Ascending aorta (tissue), 2 donors: ENCODE data around the gene CATSPER3. TPM values are rescaled to one million over a fixed set of nuclear protein-coding genes. Genes with fewer than 3 reads are reported as not detected.
"Not testable (repeated sequence)": the region's sequence is repeated elsewhere in the genome, so short reads cannot be mapped to it uniquely, and the experiment has no call there.

Experiments used
- DNase-seq, 2 donors: peaks; one replicate each; pipeline ENCODE4 v3.0.0-alpha.2; 2019; ENCODE audit warnings: low spot score in 2 of 2
- H3K27ac ChIP-seq, 2 donors: fragments of 200-600 bp; sonication (generic); one replicate each; pipeline ENCODE4 v1.5.1; 2016 to 2017; ENCODE audit warnings: mild to moderate bottlenecking in 1 of 2
- H3K27me3 ChIP-seq: fragments of 200-600 bp; sonication (generic); one replicate; pipeline ENCODE4 v1.5.1; 2017
- H3K36me3 ChIP-seq, 2 donors: fragments of 200-600 bp; sonication (generic); one replicate each; pipeline ENCODE4 v1.5.1; 2016
- H3K4me1 ChIP-seq, 2 donors: fragments of 200-600 bp; sonication (generic); one replicate each; pipeline ENCODE4 v1.5.1; 2016 to 2017; ENCODE audit warnings: mild to moderate bottlenecking in 1 of 2
- H3K4me3 ChIP-seq, 2 donors: fragments of 200-600 bp; sonication (generic); one replicate each; pipeline ENCODE4 v1.5.1; 2016 to 2017; ENCODE audit warnings: mild to moderate bottlenecking in 1 of 2
- H3K9me3 ChIP-seq, 2 donors: fragments of 200-600 bp; sonication (generic); one replicate each; pipeline ENCODE4 v1.5.1; 2016
- intact Hi-C: fragments of 100-400 bp; cut with DNase I; formaldehyde crosslinking; loops from one replicate; pipeline ENCODE4 v1.15.1; 2023
- total RNA-seq: library from RNA; depleted of rRNA; stranded (reverse); fragments of >200 nt; gene quantifications from one replicate; pipeline ENCODE4 v1.1.0, GENCODE V29; 2016
- TF ChIP-seq, protein P1 (sequence below), 3 experiments: fragments of 200-600 bp in 2 of 3; fragments of 450-650 bp in 1 of 3; sonication (generic) in 2 of 3; IDR thresholded peaks; one replicate each; pipeline ENCODE4 v1.5.1; 2016 to 2019; ENCODE audit warnings: antibody characterized with exemption in 3 of 3, mild to moderate bottlenecking in 1 of 3, moderate library complexity in 1 of 3

Gene CATSPER3
- total RNA-seq, 1 donor from 2014 or later: not detected

- no peaks in the 10 kb centered on the region for H3K36me3 ChIP-seq
- H3K9me3 ChIP-seq: no peaks in the 10 kb centered on the region
- intact Hi-C loops: no loop called here
- TF ChIP-seq, protein P1, sequence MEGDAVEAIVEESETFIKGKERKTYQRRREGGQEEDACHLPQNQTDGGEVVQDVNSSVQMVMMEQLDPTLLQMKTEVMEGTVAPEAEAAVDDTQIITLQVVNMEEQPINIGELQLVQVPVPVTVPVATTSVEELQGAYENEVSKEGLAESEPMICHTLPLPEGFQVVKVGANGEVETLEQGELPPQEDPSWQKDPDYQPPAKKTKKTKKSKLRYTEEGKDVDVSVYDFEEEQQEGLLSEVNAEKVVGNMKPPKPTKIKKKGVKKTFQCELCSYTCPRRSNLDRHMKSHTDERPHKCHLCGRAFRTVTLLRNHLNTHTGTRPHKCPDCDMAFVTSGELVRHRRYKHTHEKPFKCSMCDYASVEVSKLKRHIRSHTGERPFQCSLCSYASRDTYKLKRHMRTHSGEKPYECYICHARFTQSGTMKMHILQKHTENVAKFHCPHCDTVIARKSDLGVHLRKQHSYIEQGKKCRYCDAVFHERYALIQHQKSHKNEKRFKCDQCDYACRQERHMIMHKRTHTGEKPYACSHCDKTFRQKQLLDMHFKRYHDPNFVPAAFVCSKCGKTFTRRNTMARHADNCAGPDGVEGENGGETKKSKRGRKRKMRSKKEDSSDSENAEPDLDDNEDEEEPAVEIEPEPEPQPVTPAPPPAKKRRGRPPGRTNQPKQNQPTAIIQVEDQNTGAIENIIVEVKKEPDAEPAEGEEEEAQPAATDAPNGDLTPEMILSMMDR (IDR thresholded peaks at IDR 0.05): no peak
- no peak overlapping the region for H3K27ac ChIP-seq
- no peaks in the 10 kb centered on the region for H3K4me1 ChIP-seq
- no peak overlapping the region for H3K4me3 ChIP-seq
- no peaks in the 10 kb centered on the region for H3K27me3 ChIP-seq
- DNase-seq: no peak
These were observed 21.6 kb downstream of the CATSPER3 start for GRCh38 chr5:134989266-134989830.

DNA sequence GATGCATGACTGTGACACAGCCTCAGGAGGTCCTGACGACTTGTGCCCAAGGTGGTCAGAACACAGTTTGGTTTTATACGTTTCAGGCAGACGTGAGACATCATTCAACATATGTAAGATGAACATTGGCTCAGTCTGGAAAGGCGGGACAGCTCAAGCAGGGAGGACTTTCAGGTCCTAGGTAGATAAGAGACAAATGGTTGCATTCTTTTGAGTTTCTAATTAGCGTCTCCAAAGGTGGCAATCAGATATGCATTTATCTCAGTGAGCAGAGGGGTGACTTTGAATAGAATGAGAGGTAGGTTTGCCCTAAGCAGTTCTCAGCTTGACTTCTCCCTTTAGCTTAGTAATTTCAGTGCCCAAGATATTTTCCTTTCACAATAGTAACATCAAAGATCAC lies 22.5 kb downstream of the CATSPER3 start:
- DNase-seq, H3K36me3 ChIP-seq, H3K4me1 ChIP-seq, H3K27me3 ChIP-seq, H3K4me3 ChIP-seq, H3K27ac ChIP-seq, H3K9me3 ChIP-seq, intact Hi-C loops: not testable (repeated sequence)

DNA sequence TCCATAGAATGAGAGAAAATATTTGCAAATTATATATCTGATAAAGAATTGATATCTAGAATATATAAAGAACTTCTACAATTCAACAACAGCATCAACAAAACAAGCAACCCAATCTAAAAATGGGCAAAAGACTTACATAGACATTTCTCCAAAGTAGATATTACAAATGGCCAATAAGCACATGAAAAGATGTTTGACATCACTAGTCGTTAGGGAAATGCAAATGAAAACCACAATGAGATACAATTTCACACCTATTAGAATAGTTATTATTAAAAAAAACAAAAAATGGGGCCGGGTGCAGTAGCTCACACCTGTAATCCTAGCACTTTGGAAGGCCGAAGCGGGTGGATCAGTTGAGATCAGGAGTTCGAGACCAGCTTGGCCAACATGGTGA lies 24.4 kb downstream of the CATSPER3 start:
- H3K36me3 ChIP-seq: no peaks in the 10 kb centered on the region
- no peak overlapping the region for H3K4me3 ChIP-seq
- no peaks in the 10 kb centered on the region for H3K9me3 ChIP-seq
- no peak for DNase-seq
- H3K27ac ChIP-seq: no peak overlapping the region
- intact Hi-C loops: no loop called here
- TF ChIP-seq, protein P1 (IDR thresholded peaks at IDR 0.05): no peak
- H3K27me3 ChIP-seq: no peaks in the 10 kb centered on the region
- H3K4me1 ChIP-seq: no peaks in the 10 kb centered on the region

GRCh38 chr5:134993161-134993560 lies 25.5 kb downstream of the CATSPER3 start:
- no peaks in the 10 kb centered on the region for H3K9me3 ChIP-seq
- no peaks in the 10 kb centered on the region for H3K27me3 ChIP-seq
- DNase-seq: no peak
- no peaks in the 10 kb centered on the region for H3K36me3 ChIP-seq
- TF ChIP-seq, protein P1 (IDR thresholded peaks at IDR 0.05): no peak
- H3K4me3 ChIP-seq: no peak overlapping the region
- intact Hi-C loops: no loop called here
- no peak overlapping the region for H3K27ac ChIP-seq
- no peaks in the 10 kb centered on the region for H3K4me1 ChIP-seq

DNA sequence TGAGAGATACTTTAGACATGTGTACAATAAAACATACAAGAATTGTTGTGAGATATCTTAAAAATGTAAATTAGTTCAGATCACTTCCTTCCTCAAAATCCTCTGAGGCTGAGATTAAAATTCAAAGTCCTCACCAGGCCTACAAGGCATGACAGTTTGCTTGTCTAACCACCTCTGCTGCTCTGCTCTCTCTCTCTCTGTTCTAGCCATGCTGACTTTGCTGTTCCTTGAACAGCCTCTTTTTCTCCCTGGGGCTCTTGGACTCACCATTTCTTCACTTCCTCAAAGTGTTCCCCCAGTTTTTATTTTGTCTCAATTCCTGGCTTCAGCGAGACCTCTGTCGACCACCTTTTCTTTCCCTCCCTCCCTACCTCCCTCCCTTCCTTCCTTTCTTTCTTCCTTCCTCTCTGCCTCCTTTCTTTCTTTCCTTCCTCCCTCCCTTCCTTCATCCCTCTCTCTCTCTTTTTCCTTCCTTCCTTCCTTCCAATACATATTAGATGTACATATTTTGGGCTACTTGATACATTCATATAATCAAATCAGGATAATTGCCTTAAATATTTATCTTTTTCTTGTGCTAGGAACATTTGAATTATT lies 27.0 kb downstream of the CATSPER3 start:
- DNase-seq: no peak
- intact Hi-C loops: no loop called here
- H3K27me3 ChIP-seq: no peaks in the 10 kb centered on the region
- H3K4me3 ChIP-seq: no peak overlapping the region
- TF ChIP-seq, protein P1 (IDR thresholded peaks at IDR 0.05): no peak
- H3K9me3 ChIP-seq: no peaks in the 10 kb centered on the region
- no peak overlapping the region for H3K27ac ChIP-seq
- no peaks in the 10 kb centered on the region for H3K36me3 ChIP-seq
- no peaks in the 10 kb centered on the region for H3K4me1 ChIP-seq

DNA sequence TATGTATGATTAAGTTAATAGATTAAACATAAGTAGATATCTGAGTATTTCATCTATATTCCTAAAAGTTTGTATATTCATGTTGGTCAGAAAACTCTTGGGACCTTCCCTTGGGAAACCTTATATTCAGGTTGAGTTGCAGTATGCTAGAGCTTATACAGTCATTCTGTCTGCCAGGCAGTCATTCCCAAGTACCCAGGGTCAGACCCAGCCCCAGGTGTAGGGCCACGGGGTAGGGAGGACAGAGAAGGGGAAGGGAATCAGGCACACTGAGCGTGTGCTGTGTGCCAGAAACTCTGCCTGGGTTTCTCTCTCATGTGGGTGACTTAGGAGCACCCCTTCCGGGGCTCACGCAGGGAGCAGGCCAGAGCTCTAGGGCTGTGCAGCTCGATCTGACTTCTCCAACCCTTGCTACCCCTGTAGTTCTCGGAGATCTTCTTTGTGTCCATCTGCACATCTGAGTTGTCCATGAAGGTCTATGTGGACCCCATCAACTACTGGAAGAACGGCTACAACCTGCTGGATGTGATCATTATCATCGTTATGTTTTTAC lies 28.2 kb downstream of the CATSPER3 start:
- Histone ChIP-seq H3K36me3 (no peaks in the 10 kb centered on the region), H3K27me3 (no peaks in the 10 kb centered on the region), H3K27ac (no peak overlapping the region), H3K9me3 (no peaks in the 10 kb centered on the region), H3K4me1 (no peaks in the 10 kb centered on the region), H3K4me3 (no peak overlapping the region)
- TF ChIP-seq, protein P1 (IDR thresholded peaks at IDR 0.05): no peak
- intact Hi-C loops: no loop called here
- DNase-seq: no peak
